NCI-H2196 (cell line): ENCODE measurements around the gene SLC27A6.
"Not testable (repeated sequence)": the region's sequence is repeated elsewhere in the genome, so short reads cannot be mapped to it uniquely, and the experiment has no call there.

Experiments used
- DNase-seq: peaks from one replicate; lab custom pipeline; 2025; ENCODE audit not compliant: unreplicated experiment; lab: John Stamatoyannopoulos, UW

The SLC27A6 gene, protein sequence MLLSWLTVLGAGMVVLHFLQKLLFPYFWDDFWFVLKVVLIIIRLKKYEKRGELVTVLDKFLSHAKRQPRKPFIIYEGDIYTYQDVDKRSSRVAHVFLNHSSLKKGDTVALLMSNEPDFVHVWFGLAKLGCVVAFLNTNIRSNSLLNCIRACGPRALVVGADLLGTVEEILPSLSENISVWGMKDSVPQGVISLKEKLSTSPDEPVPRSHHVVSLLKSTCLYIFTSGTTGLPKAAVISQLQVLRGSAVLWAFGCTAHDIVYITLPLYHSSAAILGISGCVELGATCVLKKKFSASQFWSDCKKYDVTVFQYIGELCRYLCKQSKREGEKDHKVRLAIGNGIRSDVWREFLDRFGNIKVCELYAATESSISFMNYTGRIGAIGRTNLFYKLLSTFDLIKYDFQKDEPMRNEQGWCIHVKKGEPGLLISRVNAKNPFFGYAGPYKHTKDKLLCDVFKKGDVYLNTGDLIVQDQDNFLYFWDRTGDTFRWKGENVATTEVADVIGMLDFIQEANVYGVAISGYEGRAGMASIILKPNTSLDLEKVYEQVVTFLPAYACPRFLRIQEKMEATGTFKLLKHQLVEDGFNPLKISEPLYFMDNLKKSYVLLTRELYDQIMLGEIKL

GRCh38 chr5:128965011-128965637, at the start of gene SLC27A6:
SLC27A6 (plus strand) TSS chr5:128965488; CDS start chr5:128966138, 650 bp downstream.
- no peak for DNase-seq

DNA sequence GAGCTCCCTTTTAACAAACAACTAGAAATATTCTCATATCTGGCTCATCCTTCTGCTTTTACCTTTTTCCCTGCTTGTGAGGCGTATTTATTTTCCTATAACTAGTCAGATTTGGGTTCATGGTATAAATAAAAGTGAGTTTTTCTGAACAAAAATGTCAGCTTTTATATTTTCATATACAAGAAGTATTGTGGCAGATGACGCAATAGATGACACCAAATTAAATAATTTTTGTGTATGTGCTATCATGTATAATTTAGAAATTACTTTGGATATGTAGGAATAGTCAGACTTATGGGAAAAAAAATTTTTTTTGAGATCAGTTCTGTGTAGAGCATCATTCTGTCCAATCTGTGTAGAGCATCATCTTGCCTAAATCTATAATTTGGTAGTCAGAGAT, 45.7 kb upstream of the SLC27A6 start:
- DNase-seq = no peak

DNA sequence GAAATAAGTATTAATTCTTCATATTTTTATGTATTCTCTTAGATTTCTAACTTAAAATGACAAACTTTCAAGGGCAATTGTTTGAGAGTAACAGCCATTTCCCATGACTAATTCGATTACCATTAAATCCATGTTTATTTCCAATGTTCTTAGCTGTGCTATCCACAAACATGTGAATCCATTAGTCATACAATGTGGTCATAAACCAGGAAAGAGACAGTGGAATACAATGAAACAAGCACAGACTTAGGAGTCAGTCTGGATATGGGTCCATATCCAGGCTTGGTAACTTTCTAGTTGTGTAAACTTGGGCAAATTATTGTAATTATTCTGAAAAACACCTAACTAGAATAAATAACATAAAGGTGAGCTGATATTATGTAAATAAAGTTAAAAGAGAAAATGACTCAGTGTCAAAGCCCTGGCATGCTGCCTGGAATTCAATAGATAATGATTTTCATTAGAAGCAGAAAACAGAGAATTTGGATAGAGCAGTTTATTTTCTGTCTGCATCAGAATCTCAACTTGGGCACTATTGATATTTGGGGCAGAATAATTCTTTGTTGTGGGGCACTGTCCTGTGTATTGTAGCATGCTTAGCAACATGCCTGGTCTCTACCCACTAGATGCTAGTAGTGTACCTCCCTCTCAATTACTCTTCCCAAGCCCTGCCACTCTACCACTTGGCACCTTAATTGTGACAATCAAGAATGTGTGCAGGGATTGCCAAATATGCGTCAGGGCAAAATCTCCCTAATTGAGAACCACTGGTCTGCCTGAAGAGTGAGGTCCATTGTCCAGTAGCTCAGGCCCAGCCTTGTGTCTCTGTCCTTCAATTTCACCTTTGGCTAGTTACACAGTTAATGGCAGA, 44.7 kb upstream of the SLC27A6 start:
- DNase-seq = no peak

DNA sequence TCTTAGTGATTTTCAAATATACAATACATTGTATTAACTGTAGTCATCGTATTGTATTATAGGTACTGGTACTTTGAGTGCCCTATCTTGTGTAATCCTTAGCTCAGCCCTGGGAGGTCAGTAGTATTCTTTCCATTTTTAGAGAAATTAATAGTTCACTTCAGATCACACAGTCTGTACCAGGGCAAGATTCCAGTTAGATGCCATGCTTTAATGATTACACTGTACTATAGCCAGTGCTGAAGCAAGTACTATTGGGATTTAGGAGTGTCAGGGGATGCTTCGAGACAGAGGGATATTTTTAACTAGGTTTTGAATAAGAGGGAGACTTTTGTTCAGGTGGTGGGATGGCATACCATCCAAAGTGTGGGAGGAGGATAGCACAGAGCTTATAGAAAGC, 41.0 kb upstream of the SLC27A6 start:
- no peak for DNase-seq

- DNase-seq = no peak
Measured at GRCh38 chr5:128925973-128926372, 39.3 kb upstream of the SLC27A6 start.

DNA sequence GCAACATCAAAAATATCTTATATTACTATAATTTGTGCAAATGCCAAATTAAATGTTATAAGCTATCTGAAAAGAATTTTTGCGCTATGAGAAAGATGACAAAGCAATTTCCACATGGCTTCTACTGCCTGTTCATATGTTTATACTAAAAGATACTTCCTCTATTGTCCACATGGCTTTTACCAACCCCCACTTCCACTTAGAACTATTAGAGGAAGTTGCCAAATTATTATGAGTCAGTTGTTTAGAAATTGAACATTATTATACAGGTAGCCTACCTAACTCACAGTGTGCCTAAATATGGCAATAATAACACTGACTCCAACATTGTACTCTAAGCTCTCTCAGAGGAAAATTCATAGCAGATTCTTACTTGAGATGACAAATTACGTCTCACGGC, 37.6 kb upstream of the SLC27A6 start:
- DNase-seq = no peak

- not testable (repeated sequence) for DNase-seq
Measured at GRCh38 chr5:128932232-128932631, 33.1 kb upstream of the SLC27A6 start.

DNA sequence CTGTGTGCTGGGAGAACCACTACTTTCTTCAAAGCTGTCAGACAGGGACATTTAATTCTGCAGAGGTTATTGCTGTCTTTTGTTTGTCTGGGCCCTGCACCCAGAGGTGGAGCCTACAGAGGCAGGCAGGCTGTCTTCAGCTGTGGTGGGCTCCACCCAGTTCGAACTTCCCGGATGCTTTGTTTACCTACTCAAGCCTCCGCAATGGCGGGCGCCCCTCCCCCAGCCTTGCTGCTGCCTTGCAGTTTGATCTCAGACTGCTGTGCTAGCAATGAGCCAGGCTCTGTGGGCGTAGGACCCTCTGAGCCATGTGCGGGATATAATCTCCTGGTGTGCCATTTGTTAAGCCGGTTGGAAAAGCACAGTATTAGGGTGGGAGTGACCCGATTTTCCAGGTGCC, 22.2 kb upstream of the SLC27A6 start:
- DNase-seq = not testable (repeated sequence)

DNA sequence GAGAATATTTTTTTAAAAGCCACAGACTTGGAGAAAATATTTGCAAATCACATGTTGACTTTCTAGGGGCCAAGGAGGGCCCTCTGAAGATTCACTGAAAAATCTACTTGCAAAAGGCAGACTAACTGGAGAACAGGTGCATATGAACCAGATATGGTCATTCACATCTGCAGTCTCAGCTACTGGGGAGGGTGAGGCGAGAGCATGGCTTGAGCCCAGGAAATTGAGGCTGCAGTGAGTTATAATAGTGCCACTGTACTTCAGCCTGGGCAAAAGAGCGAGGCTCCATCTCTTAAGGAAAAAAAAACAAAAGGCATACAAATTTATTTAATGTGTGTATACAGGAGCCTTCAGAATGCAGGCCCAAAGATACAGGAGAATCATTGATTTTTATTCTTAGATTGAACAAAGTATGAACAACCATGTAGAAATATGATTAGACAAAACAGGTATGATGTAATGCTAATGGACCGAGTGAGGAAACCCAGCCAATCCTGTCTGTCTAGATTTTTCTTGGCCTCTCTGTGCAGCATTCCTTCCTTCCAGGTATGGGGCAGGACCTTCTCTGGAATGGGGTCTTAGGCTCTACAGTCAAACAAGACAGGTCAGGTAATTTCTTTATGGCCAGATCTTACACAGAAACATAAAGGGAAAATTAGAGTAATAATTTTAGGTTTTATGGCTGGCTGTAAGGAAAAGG, 15.3 kb upstream of the SLC27A6 start:
- DNase-seq = no peak

DNA sequence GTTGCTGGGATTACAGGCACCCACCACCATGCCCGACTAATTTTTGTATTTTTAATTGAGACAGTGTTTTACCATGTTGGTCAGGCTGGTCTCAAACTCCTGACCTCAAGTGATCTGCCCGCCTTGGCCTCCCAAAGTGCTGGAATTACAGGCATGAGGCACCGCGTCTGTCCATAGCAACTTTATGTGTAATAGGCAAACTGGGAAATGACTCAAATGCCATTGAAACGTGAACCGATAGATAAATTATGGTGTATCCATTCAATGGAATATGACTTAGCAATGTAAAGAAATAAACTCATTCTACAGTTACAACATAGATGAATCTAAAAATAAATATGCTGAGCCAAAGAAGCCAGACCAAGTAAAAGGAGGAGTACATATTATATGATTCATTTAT, 14.0 kb upstream of the SLC27A6 start:
- DNase-seq = not testable (repeated sequence)

GRCh38 chr5:128956164-128956563, 9.1 kb upstream of the SLC27A6 start:
- no peak for DNase-seq

DNA sequence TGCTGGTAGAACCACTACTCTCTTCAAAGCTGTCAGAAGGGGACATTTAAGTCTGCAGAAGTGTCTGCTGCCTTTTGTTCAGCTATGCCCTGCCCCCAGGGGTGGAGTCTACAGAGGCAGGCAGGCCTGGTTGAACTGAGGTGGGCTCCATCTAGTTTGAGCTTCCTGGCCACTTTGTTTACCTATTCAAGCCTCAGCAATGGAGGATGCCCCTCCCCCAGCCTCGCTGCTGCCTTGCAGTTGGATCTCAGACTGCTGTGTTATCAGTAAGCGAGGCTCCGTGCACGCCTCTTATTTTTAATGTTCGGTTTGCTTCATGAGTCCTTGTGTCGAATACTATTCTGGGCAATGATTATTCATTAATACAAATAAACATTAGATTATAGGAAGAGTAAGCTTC, 3.1 kb upstream of the SLC27A6 start:
- DNase-seq = no peak

DNA sequence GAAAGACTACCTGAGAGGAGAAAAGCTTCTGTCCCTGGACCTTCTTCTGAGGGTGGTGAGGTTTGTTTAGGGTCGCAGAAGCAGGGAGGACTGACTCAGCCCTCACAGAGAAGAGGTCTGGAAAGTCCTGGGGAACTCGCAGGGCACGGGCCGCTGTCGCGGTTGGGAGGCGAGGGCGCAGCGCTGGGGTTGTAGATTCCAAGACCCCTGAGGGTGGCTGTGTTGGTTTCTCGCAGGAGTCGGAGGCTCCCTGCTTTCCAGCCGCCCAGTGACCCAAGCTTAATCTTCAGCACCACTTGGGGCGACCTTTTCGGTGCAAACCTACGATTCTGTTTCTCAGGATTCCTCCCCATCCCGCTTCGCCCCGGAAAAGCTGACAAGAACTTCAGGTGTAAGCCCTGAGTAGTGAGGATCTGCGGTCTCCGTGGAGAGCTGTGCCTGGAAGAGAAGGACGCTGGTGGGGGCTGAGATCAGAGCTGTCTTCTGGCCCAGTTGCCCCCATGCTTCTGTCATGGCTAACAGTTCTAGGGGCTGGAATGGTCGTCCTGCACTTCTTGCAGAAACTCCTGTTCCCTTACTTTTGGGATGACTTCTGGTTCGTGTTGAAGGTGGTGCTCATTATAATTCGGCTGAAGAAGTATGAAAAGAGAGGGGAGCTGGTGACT, 482 bp downstream of the SLC27A6 start:
- DNase-seq = no peak

- no peak for DNase-seq
Measured at GRCh38 chr5:128966375-128966774, 1.1 kb downstream of the SLC27A6 start.

GRCh38 chr5:128966846-128967245, 1.6 kb downstream of the SLC27A6 start:
- no peak for DNase-seq

- DNase-seq = no peak
Measured at GRCh38 chr5:128973244-128973643, 8.0 kb downstream of the SLC27A6 start.

GRCh38 chr5:128974567-128974966, 9.3 kb downstream of the SLC27A6 start:
- DNase-seq = no peak

- no peak for DNase-seq
Measured at GRCh38 chr5:128979761-128980160, 14.5 kb downstream of the SLC27A6 start.

DNA sequence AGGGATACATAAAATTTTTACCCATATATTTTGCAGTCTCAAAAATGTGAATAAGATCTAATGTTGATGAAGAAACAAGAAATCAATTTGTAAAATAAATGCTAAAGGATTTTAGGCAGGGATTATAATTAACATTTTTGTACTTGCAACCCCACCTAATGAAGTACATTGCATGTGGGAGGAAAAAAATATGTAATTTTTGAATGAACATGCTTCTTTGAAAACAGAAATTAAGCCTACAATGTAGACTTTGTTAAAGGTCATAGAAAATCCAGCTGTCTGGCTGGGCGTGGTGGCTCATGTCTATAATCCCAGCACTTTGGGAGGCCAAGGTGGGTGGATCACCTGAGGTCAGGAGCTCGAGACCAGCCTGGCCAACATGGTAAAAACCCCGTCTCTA, 15.6 kb downstream of the SLC27A6 start:
- DNase-seq = no peak

- DNase-seq = no peak
Measured at GRCh38 chr5:128984480-128984879, 19.2 kb downstream of the SLC27A6 start.
